HEK293 (cell line): ENCODE data around the gene TMEM205.

Source experiments
- GLI4 ChIP-seq: fragments of 450-650 bp; formaldehyde crosslinking; IDR thresholded peaks from 2 replicates; pipeline ENCODE4 v1.5.1; 2016; ENCODE audit warnings: missing biosample characterization, missing genetic modification characterization
- GLIS2 ChIP-seq: fragments of 450-650 bp; formaldehyde crosslinking; IDR thresholded peaks from 2 replicates; pipeline ENCODE4 v1.5.1; 2016; ENCODE audit warnings: missing biosample characterization, missing genetic modification characterization
- KLF1 ChIP-seq: fragments of 450-650 bp; formaldehyde crosslinking; IDR thresholded peaks from 2 replicates; pipeline ENCODE4 v1.5.1; 2016; ENCODE audit warnings: missing biosample characterization, missing genetic modification characterization
- KLF8 ChIP-seq: fragments of 450-650 bp; formaldehyde crosslinking; IDR thresholded peaks from 2 replicates; pipeline ENCODE4 v1.5.1; 2016; ENCODE audit warnings: missing biosample characterization, missing genetic modification characterization
- OSR2 ChIP-seq: fragments of 450-650 bp; formaldehyde crosslinking; IDR thresholded peaks from 2 replicates; pipeline ENCODE4 v1.5.1; 2016; ENCODE audit warnings: missing biosample characterization, missing genetic modification characterization
- SCRT1 ChIP-seq: fragments of 450-650 bp; formaldehyde crosslinking; IDR thresholded peaks from 2 replicates; pipeline ENCODE4 v1.5.1; 2016; ENCODE audit warnings: missing biosample characterization, missing genetic modification characterization, borderline replicate concordance
- SP3 ChIP-seq: fragments of 450-650 bp; formaldehyde crosslinking; IDR thresholded peaks from 2 replicates; pipeline ENCODE4 v1.5.1; 2016; ENCODE audit warnings: missing biosample characterization, missing genetic modification characterization
- SP7 ChIP-seq: fragments of 450-650 bp; formaldehyde crosslinking; IDR thresholded peaks from 2 replicates; pipeline ENCODE4 v1.5.1; 2016; ENCODE audit warnings: missing biosample characterization, missing genetic modification characterization
- ZBTB6 ChIP-seq: fragments of 450-650 bp; formaldehyde crosslinking; IDR thresholded peaks from 2 replicates; pipeline ENCODE4 v1.5.1; 2017; ENCODE audit warnings: missing biosample characterization, missing genetic modification characterization
- ZFHX2 ChIP-seq: fragments of 450-650 bp; formaldehyde crosslinking; conservative IDR thresholded peaks from 2 replicates; pipeline ENCODE4 v1.5.1; 2016; ENCODE audit warnings: missing biosample characterization, missing genetic modification characterization
- ZFP3 ChIP-seq: fragments of 450-650 bp; formaldehyde crosslinking; IDR thresholded peaks from 2 replicates; pipeline ENCODE4 v1.5.1; 2016; ENCODE audit warnings: low read depth, missing biosample characterization, missing genetic modification characterization
- ZNF132 ChIP-seq: fragments of 450-650 bp; formaldehyde crosslinking; IDR thresholded peaks from 2 replicates; pipeline ENCODE4 v1.5.1; 2017; ENCODE audit warnings: missing biosample characterization, missing genetic modification characterization, borderline replicate concordance
- ZNF157 ChIP-seq: fragments of 450-650 bp; formaldehyde crosslinking; IDR thresholded peaks from 2 replicates; pipeline ENCODE4 v1.5.1; 2016; ENCODE audit warnings: missing biosample characterization, missing genetic modification characterization
- ZNF239 ChIP-seq: fragments of 450-650 bp; formaldehyde crosslinking; IDR thresholded peaks from 2 replicates; pipeline ENCODE4 v1.5.1; 2016; ENCODE audit warnings: missing biosample characterization, missing genetic modification characterization
- ZNF274 ChIP-seq, 2 experiments: fragments of 200-500 bp in 1 of 2; fragments of 450-650 bp in 1 of 2; sonication (Bioruptor generic) in 1 of 2; formaldehyde crosslinking in 1 of 2; IDR thresholded peaks; 2 replicates each; pipeline versions ENCODE4 v1.5.1 to v1.6.1; 2014 to 2016; ENCODE audit warnings: borderline replicate concordance in 1 of 2, inconsistent platforms in 1 of 2, low read length in 1 of 2, missing biosample characterization in 1 of 2, missing genetic modification characterization in 1 of 2
- ZNF335 ChIP-seq: fragments of 450-650 bp; formaldehyde crosslinking; conservative IDR thresholded peaks from 2 replicates; pipeline ENCODE4 v1.5.1; 2016; ENCODE audit warnings: missing biosample characterization, missing genetic modification characterization
- ZNF37A ChIP-seq: fragments of 450-650 bp; IDR thresholded peaks from 2 replicates; pipeline ENCODE4 v1.5.1; 2018; ENCODE audit warnings: missing biosample characterization, missing genetic modification characterization
- ZNF391 ChIP-seq: fragments of 450-650 bp; formaldehyde crosslinking; IDR thresholded peaks from 2 replicates; pipeline ENCODE4 v1.5.1; 2016; ENCODE audit warnings: low read depth, missing biosample characterization, missing genetic modification characterization, borderline replicate concordance
- ZNF48 ChIP-seq: fragments of 450-650 bp; formaldehyde crosslinking; IDR thresholded peaks from 2 replicates; pipeline ENCODE4 v1.5.1; 2016; ENCODE audit warnings: missing biosample characterization, missing genetic modification characterization
- ZNF501 ChIP-seq: fragments of 450-650 bp; formaldehyde crosslinking; IDR thresholded peaks from 2 replicates; pipeline ENCODE4 v1.5.1; 2016; ENCODE audit warnings: missing biosample characterization, missing genetic modification characterization
- ZNF510 ChIP-seq: fragments of 450-650 bp; formaldehyde crosslinking; IDR thresholded peaks from 2 replicates; pipeline ENCODE4 v1.5.1; 2018; ENCODE audit warnings: mild to moderate bottlenecking, missing genetic modification characterization, missing biosample characterization; ENCODE audit not compliant: insufficient replicate concordance
- ZNF645 ChIP-seq: fragments of 450-650 bp; formaldehyde crosslinking; IDR thresholded peaks from 2 replicates; pipeline ENCODE4; 2016; ENCODE audit warnings: missing biosample characterization, missing genetic modification characterization
- ZNF677 ChIP-seq: fragments of 450-650 bp; IDR thresholded peaks from 2 replicates; pipeline ENCODE4 v1.5.0; 2018; ENCODE audit warnings: missing biosample characterization, mild to moderate bottlenecking, missing genetic modification characterization, moderate library complexity
- ZNF843 ChIP-seq: fragments of 450-650 bp; formaldehyde crosslinking; IDR thresholded peaks from 2 replicates; pipeline ENCODE4 v1.5.1; 2016; ENCODE audit warnings: missing biosample characterization, missing genetic modification characterization
- ZXDB ChIP-seq: fragments of 450-650 bp; formaldehyde crosslinking; IDR thresholded peaks from 2 replicates; pipeline ENCODE4 v1.5.1; 2016; ENCODE audit warnings: missing biosample characterization, missing genetic modification characterization
- TF ChIP-seq, protein P1 (sequence below): fragments of 450-650 bp; formaldehyde crosslinking; IDR thresholded peaks from 2 replicates; pipeline ENCODE4 v1.5.1; 2016; ENCODE audit warnings: missing biosample characterization, missing genetic modification characterization
- TF ChIP-seq, protein P2 (sequence below): fragments of 450-650 bp; formaldehyde crosslinking; IDR thresholded peaks from 2 replicates; pipeline ENCODE4 v1.5.1; 2017; ENCODE audit warnings: missing biosample characterization, mild to moderate bottlenecking, missing genetic modification characterization, moderate library complexity
- TF ChIP-seq, protein P3 (sequence below): fragments of 450-650 bp; formaldehyde crosslinking; IDR thresholded peaks from 2 replicates; pipeline ENCODE4 v1.5.1; 2017; ENCODE audit warnings: missing biosample characterization, missing genetic modification characterization
- TF ChIP-seq, protein P4 (sequence below): fragments of 450-650 bp; formaldehyde crosslinking; IDR thresholded peaks from 2 replicates; pipeline ENCODE4 v1.5.1; 2017; ENCODE audit warnings: missing biosample characterization, missing genetic modification characterization

TMEM205 gene

DNA sequence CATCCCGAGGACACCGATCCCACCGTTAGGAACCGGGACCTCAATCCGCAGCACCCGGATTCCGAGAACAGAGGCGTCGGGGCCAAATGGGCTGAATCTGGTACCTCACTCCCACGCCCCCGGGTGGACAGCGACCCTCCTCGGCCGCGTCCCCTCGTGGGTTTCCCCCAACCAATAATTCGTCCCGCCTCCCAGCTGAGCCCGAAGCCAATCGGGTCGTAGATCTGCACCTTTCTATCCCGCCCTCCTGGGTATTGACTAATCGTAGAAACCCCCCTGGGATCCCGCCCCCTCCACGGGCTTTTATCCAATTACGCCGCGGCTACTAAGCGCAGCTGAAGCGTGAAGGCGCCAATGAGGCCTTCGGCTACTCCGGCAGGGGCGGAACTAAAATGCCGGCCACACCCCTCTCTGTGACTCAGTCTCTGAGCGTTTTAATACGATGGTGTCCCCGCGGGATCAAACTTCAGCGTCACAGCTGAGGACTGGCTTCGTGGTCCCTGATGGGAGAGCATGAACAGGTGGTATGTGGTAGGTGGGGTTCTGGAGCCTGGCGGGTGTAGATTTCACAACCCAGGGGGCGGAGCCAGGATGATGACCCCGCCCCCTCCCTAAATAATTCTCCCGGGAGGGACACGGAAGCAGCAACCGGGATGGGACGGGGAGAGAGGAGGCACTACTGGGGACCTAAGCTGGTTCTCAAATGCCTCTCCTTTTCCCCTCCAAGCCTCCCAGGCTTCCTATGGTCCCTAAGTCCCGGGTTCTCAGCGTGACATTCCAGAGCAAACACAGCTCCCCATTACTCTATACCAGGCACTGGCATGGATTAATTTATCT is at the start of gene TMEM205, which contains the start of gene CCDC159 (continued):
- peak; percentile 77 for TF ChIP-seq OSR2 (tag by site-specific recombination)
- peak; percentile 78; the same call in 1 of the 2 replicates for TF ChIP-seq ZBTB6 (tag by site-specific recombination)
- peak; percentile 62 for TF ChIP-seq ZFHX2 (tag by site-specific recombination)
- TF ChIP-seq, protein P1, sequence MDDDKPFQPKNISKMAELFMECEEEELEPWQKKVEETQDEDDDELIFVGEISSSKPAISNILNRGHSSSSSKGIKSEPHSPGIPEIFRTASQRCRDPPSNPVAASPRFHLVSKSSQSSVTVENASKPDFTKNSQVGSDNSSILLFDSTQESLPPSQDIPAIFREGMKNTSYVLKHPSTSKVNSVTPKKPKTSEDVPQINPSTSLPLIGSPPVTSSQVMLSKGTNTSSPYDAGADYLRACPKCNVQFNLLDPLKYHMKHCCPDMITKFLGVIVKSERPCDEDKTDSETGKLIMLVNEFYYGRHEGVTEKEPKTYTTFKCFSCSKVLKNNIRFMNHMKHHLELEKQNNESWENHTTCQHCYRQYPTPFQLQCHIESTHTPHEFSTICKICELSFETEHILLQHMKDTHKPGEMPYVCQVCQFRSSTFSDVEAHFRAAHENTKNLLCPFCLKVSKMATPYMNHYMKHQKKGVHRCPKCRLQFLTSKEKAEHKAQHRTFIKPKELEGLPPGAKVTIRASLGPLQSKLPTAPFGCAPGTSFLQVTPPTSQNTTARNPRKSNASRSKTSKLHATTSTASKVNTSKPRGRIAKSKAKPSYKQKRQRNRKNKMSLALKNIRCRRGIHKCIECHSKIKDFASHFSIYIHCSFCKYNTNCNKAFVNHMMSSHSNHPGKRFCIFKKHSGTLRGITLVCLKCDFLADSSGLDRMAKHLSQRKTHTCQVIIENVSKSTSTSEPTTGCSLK, result no peak
- TF ChIP-seq ZNF274 (IDR thresholded peaks at IDR 0.05; ENCODE audit: low read length), result no peak
- no peak for TF ChIP-seq ZNF274 (tag by site-specific recombination; IDR thresholded peaks at IDR 0.05; ENCODE audit: borderline replicate concordance)
- no peak for TF ChIP-seq ZNF48 (tag by site-specific recombination)
- TF ChIP-seq ZNF843 (tag by site-specific recombination), result no peak
- TF ChIP-seq ZNF677, result no peak
- TF ChIP-seq, protein P2, sequence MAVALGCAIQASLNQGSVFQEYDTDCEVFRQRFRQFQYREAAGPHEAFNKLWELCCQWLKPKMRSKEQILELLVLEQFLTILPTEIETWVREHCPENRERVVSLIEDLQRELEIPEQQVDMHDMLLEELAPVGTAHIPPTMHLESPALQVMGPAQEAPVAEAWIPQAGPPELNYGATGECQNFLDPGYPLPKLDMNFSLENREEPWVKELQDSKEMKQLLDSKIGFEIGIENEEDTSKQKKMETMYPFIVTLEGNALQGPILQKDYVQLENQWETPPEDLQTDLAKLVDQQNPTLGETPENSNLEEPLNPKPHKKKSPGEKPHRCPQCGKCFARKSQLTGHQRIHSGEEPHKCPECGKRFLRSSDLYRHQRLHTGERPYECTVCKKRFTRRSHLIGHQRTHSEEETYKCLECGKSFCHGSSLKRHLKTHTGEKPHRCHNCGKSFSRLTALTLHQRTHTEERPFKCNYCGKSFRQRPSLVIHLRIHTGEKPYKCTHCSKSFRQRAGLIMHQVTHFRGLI (tag by site-specific recombination), result no peak
- TF ChIP-seq KLF8 (tag by site-specific recombination), result peak; percentile 88
- peak; percentile 66; the same call in 1 of the 2 replicates for TF ChIP-seq SP7 (tag by site-specific recombination)
- TF ChIP-seq, protein P3, sequence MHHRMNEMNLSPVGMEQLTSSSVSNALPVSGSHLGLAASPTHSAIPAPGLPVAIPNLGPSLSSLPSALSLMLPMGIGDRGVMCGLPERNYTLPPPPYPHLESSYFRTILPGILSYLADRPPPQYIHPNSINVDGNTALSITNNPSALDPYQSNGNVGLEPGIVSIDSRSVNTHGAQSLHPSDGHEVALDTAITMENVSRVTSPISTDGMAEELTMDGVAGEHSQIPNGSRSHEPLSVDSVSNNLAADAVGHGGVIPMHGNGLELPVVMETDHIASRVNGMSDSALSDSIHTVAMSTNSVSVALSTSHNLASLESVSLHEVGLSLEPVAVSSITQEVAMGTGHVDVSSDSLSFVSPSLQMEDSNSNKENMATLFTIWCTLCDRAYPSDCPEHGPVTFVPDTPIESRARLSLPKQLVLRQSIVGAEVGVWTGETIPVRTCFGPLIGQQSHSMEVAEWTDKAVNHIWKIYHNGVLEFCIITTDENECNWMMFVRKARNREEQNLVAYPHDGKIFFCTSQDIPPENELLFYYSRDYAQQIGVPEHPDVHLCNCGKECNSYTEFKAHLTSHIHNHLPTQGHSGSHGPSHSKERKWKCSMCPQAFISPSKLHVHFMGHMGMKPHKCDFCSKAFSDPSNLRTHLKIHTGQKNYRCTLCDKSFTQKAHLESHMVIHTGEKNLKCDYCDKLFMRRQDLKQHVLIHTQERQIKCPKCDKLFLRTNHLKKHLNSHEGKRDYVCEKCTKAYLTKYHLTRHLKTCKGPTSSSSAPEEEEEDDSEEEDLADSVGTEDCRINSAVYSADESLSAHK (tag by site-specific recombination), result no peak
- no peak for TF ChIP-seq ZFP3
- TF ChIP-seq ZNF510 (tag by site-specific recombination), result no peak
- TF ChIP-seq ZNF645 (tag by site-specific recombination), result no peak
- TF ChIP-seq SP3 (tag by site-specific recombination), result peak; percentile 93
- no peak; the same call in 1 of the 2 replicates for TF ChIP-seq ZNF501 (tag by site-specific recombination)
- no peak for TF ChIP-seq ZNF391
- TF ChIP-seq ZNF239 (tag by site-specific recombination), result no peak
- no peak for TF ChIP-seq GLI4
- TF ChIP-seq ZNF132 (tag by site-specific recombination), result no peak
- TF ChIP-seq, protein P4, sequence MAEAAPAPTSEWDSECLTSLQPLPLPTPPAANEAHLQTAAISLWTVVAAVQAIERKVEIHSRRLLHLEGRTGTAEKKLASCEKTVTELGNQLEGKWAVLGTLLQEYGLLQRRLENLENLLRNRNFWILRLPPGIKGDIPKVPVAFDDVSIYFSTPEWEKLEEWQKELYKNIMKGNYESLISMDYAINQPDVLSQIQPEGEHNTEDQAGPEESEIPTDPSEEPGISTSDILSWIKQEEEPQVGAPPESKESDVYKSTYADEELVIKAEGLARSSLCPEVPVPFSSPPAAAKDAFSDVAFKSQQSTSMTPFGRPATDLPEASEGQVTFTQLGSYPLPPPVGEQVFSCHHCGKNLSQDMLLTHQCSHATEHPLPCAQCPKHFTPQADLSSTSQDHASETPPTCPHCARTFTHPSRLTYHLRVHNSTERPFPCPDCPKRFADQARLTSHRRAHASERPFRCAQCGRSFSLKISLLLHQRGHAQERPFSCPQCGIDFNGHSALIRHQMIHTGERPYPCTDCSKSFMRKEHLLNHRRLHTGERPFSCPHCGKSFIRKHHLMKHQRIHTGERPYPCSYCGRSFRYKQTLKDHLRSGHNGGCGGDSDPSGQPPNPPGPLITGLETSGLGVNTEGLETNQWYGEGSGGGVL (tag by site-specific recombination), result peak; percentile 75
- no peak for TF ChIP-seq ZNF157 (tag by site-specific recombination)
- TF ChIP-seq SCRT1, result peak; percentile 90
- TF ChIP-seq KLF1, result peak; percentile 52
- TF ChIP-seq ZNF37A (tag by site-specific recombination), result no peak
- peak; percentile 29; the same call in 1 of the 2 replicates for TF ChIP-seq ZXDB (tag by site-specific recombination)
- peak; percentile 59 for TF ChIP-seq GLIS2 (tag by site-specific recombination)
- peak; percentile 49; the same call in 1 of the 2 replicates for TF ChIP-seq ZNF335 (tag by site-specific recombination)
